Activated CD4-positive, alpha-beta T cell treated with anti-CD3 and anti-CD28 coated beads, Interleukin-2, amount 10 ng/mL, durations not matched to agents 24 days and 14 days (primary cell): ENCODE data around the gene CD69. TPM values are rescaled to one million over a fixed set of nuclear protein-coding genes. Genes with fewer than 3 reads are reported as not detected.
"Not testable (repeated sequence)": the region's sequence is repeated elsewhere in the genome, so short reads cannot be mapped to it uniquely, and the experiment has no call there.

ENCODE experiments used
- DNase-seq: peaks from one replicate; pipeline ENCODE4 v3.0.0; 2022
- H3K27ac Mint-ChIP-seq: one replicate; pipeline ENCODE4 v1.8.0; 2022; ENCODE audit warnings: mild to moderate bottlenecking, mixed read lengths
- H3K27me3 Mint-ChIP-seq: one replicate; pipeline ENCODE4 v1.8.0; 2022; ENCODE audit warnings: mixed read lengths
- H3K36me3 Mint-ChIP-seq: one replicate; pipeline ENCODE4 v1.8.0; 2022; ENCODE audit warnings: low read depth, mild to moderate bottlenecking, mixed read lengths
- H3K4me1 Mint-ChIP-seq: one replicate; pipeline ENCODE4 v1.8.0; 2021; ENCODE audit warnings: mixed read lengths
- H3K4me3 Mint-ChIP-seq: one replicate; pipeline ENCODE4 v1.8.0; 2022; ENCODE audit warnings: mild to moderate bottlenecking, moderate library complexity, mixed read lengths
- H3K9me3 Mint-ChIP-seq: one replicate; pipeline ENCODE4 v1.8.0; 2021; ENCODE audit warnings: mixed read lengths
- intact Hi-C: fragments of 100-400 bp; cut with micrococcal nuclease; formaldehyde crosslinking; loops from one replicate; pipeline ENCODE4 v1.15.1; 2023
- total RNA-seq: library from RNA; stranded (reverse); gene quantifications from 2 replicates; pipeline ENCODE4 v1.2.3, GENCODE V29; 2022

Gene CD69
- total RNA-seq, 1 donor from 2014 or later: 111 TPM

GRCh38 chr12:9713032-9713558 lies 47.6 kb downstream of the CD69 start:
- H3K27me3 Mint-ChIP-seq, H3K27ac Mint-ChIP-seq, intact Hi-C loops, H3K4me3 Mint-ChIP-seq, H3K9me3 Mint-ChIP-seq, DNase-seq: not testable (repeated sequence)
- H3K4me1 Mint-ChIP-seq: peaks cover 29% of the 10 kb centered on the region
- H3K36me3 Mint-ChIP-seq: peaks cover 18% of the 10 kb centered on the region

- intact Hi-C loops: no loop called here
- peaks cover 7% of the 10 kb centered on the region for H3K9me3 Mint-ChIP-seq
- no peak overlapping the region for H3K27ac Mint-ChIP-seq
- H3K4me1 Mint-ChIP-seq: peaks cover 40% of the 10 kb centered on the region
- peaks cover 21% of the 10 kb centered on the region for H3K36me3 Mint-ChIP-seq
- DNase-seq: no peak
- no peak overlapping the region for H3K4me3 Mint-ChIP-seq
- no peaks in the 10 kb centered on the region for H3K27me3 Mint-ChIP-seq
Measured at GRCh38 chr12:9711664-9712063, 49.0 kb downstream of the CD69 start.

- Mint-ChIP-seq H3K36me3 (peaks cover 29% of the 10 kb centered on the region), H3K9me3 (peaks cover 12% of the 10 kb centered on the region), H3K27me3 (no peaks in the 10 kb centered on the region), H3K27ac (no peak overlapping the region), H3K4me3 (no peak overlapping the region), H3K4me1 (peaks cover 45% of the 10 kb centered on the region)
- DNase-seq: no peak
- intact Hi-C loops: no loop called here
Measured at GRCh38 chr12:9710584-9711375, 49.9 kb downstream of the CD69 start.

- Mint-ChIP-seq H3K27me3 (no peaks in the 10 kb centered on the region), H3K9me3 (peaks cover 12% of the 10 kb centered on the region), H3K4me1 (peaks cover 48% of the 10 kb centered on the region), H3K4me3 (no peak overlapping the region), H3K36me3 (peaks cover 38% of the 10 kb centered on the region), H3K27ac (peak overlapping the region; percentile 86)
- intact Hi-C loops: loop anchor here (1.0 to 5.0 kb wide), 4 partner anchors 9 to 377 kb away; no protein-coding TSS in a partner anchor
- DNase-seq: no peak
Measured at GRCh38 chr12:9708853-9709252, 51.8 kb downstream of the CD69 start.

GRCh38 chr12:9707864-9708808 lies 52.6 kb downstream of the CD69 start:
- Mint-ChIP-seq H3K4me3 (peak overlapping the region; percentile 77), H3K36me3 (peaks cover 34% of the 10 kb centered on the region), H3K27me3 (no peaks in the 10 kb centered on the region), H3K4me1 (peaks cover 44% of the 10 kb centered on the region), H3K27ac (peak overlapping the region; percentile 86), H3K9me3 (peaks cover 12% of the 10 kb centered on the region)
- DNase-seq: peak; percentile 89
- intact Hi-C loops: loop anchor here (1.0 to 5.0 kb wide), 4 partner anchors 8 to 376 kb away; no protein-coding TSS in a partner anchor

- intact Hi-C loops: loop anchor here (5.0 kb wide), 1 partner anchor 375 kb away; no protein-coding TSS in a partner anchor
- peak; percentile 74 for DNase-seq
- H3K4me3 Mint-ChIP-seq: peak overlapping the region; percentile 77
Measured at GRCh38 chr12:9707356-9707755, 53.3 kb downstream of the CD69 start.

GRCh38 chr12:9706086-9706685 lies 54.5 kb downstream of the CD69 start:
- no peaks in the 10 kb centered on the region for H3K27me3 Mint-ChIP-seq
- peaks cover 62% of the 10 kb centered on the region for H3K4me1 Mint-ChIP-seq
- peak overlapping the region; percentile 54 for H3K4me3 Mint-ChIP-seq
- H3K9me3 Mint-ChIP-seq: peaks cover 12% of the 10 kb centered on the region
- peak overlapping the region; percentile 70 for H3K27ac Mint-ChIP-seq
- DNase-seq: no peak
- H3K36me3 Mint-ChIP-seq: peaks cover 34% of the 10 kb centered on the region
- intact Hi-C loops: loop anchor here (5.0 kb wide), 1 partner anchor 374 kb away; no protein-coding TSS in a partner anchor

More at GRCh38 chr12:9707356-9707755, 53.3 kb downstream of the CD69 start:
- Mint-ChIP-seq H3K9me3 (peaks cover 12% of the 10 kb centered on the region), H3K4me1 (peaks cover 50% of the 10 kb centered on the region), H3K27ac (peak overlapping the region; percentile 86), H3K36me3 (peaks cover 34% of the 10 kb centered on the region), H3K27me3 (no peaks in the 10 kb centered on the region)

- H3K27me3 Mint-ChIP-seq, H3K27ac Mint-ChIP-seq, DNase-seq, intact Hi-C loops, H3K4me3 Mint-ChIP-seq: not testable (repeated sequence)
- Mint-ChIP-seq H3K36me3 (peaks cover 26% of the 10 kb centered on the region), H3K4me1 (peaks cover 72% of the 10 kb centered on the region), H3K9me3 (peaks cover 16% of the 10 kb centered on the region)
Measured at GRCh38 chr12:9704561-9704960, 56.1 kb downstream of the CD69 start.

Other genes starting within 250 kb of the CD69 start
- 0.14 TPM in 1 of 2 replicates, not detected in the other for gene KLRB1, start 153.0 kb downstream of the CD69 start, total RNA-seq
- 386 and 391 TPM in 2 replicates for gene CLEC2D, start 91.2 kb downstream of the CD69 start, total RNA-seq
- gene CLECL1, start 27.8 kb downstream of the CD69 start, total RNA-seq: 5.3 and 9.1 TPM in 2 replicates
- gene KLRF1, start 66.6 kb upstream of the CD69 start, total RNA-seq: not detected in 2 replicates
- gene CLEC2B, start 108.5 kb upstream of the CD69 start, total RNA-seq: 13.0 and 13.1 TPM in 2 replicates
- gene KLRF2, start 120.6 kb upstream of the CD69 start, total RNA-seq: not detected in 2 replicates
- gene CLEC2A, start 171.5 kb upstream of the CD69 start, total RNA-seq: not detected in 2 replicates
- 0.28 TPM in 1 of 2 replicates, not detected in the other for gene CLEC12A, start 210.5 kb upstream of the CD69 start, total RNA-seq
- gene CLEC1B, start 238.2 kb upstream of the CD69 start, total RNA-seq: not detected in 2 replicates
- not detected in 2 replicates for gene CLEC12B, start 249.7 kb upstream of the CD69 start, total RNA-seq